Measurements from ENCODE around the gene PI4K2A.

DNA sequence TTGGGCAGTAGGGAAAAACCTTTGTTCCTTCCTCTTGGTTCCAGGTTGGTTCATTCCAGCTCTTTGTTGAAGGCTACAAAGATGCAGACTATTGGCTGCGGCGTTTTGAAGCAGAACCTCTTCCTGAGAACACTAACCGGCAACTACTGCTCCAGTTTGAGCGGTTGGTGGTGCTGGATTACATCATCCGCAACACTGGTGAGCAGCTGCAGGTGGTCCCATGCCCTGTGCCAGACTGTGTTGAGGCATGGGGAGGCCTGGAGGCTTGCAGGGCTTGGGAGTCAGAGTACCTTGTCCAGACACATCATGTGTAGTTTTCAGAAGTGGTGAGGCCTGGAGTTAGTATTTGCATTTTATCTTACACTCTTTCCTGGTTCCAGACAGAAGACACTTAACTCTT lies 16.3 kb downstream of the PI4K2A start:
- TF ChIP-seq, protein P1, sequence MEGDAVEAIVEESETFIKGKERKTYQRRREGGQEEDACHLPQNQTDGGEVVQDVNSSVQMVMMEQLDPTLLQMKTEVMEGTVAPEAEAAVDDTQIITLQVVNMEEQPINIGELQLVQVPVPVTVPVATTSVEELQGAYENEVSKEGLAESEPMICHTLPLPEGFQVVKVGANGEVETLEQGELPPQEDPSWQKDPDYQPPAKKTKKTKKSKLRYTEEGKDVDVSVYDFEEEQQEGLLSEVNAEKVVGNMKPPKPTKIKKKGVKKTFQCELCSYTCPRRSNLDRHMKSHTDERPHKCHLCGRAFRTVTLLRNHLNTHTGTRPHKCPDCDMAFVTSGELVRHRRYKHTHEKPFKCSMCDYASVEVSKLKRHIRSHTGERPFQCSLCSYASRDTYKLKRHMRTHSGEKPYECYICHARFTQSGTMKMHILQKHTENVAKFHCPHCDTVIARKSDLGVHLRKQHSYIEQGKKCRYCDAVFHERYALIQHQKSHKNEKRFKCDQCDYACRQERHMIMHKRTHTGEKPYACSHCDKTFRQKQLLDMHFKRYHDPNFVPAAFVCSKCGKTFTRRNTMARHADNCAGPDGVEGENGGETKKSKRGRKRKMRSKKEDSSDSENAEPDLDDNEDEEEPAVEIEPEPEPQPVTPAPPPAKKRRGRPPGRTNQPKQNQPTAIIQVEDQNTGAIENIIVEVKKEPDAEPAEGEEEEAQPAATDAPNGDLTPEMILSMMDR (conservative IDR thresholded peaks at IDR 0.05; ENCODE audit: low read length) = no peak
- TF ChIP-seq EZH2phosphoT487 (IDR thresholded peaks at IDR 0.05; ENCODE audit: borderline replicate concordance) = no peak

All from Loucy (cell line).